ENCODE results near the gene MCM10. TPM values are rescaled to one million over a fixed set of nuclear protein-coding genes. Genes with fewer than 3 reads are reported as not detected.

The MCM10 gene
- polyA plus RNA-seq, 1 donor from 2014 or later, result 0.63 TPM

DNA sequence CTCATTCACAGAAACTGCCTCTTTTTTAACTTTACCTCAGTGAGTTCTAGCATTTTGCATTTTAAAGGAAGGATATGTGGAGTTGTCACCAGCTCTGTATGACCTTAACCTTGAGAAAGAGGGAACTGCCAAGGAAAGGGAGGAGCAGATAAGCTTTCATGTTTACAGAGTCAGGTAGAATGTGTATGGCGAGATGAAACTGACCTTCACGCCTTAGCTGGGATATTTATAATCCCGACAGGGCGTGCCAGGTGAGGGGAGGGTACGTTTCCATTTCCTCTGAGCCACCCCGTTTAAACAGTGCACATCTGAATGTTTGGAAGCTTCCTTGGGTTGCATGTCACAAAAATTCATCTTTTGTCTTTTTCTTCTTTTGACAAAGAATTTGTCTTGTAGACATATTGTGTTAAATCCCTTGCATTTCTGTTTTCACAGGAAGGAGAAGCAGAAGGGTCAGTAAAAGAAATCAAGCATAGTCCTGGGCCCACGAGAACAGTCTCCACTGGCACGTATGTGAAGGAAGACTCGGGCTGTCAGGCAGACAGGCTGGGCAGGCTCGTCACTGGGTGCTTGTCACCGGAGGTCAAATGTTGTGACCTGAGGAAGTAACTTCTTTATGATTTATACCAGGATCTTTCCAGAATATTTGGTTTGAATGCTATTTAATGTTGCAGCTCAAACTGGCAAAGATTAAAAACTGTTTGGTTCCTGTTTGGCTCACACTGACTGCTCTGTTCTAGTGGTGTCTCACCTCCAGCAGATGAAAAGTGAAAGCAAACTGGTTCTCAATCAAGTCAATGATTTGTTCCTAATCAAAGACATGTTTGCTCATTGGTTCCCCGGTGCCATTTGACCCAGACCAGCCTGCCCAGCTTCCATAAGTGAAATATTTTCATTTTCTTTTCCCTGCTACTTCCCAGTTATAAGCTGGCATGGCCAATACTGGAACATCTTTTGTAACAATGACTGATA is 45.2 kb upstream of the MCM10 start:
- Histone ChIP-seq H3K4me3 (ENCODE audit: low read length) (no peak overlapping the region), H3K9ac (ENCODE audit: low read length) (no peak overlapping the region), H2AFZ (ENCODE audit: low read depth, low read length) (no peak overlapping the region), H3K9me3 (ENCODE audit: low read length) (no peaks in the 10 kb centered on the region), H3K79me2 (replicated peaks; ENCODE audit: insufficient read depth, low read length) (no peaks in the 10 kb centered on the region), H3K4me2 (ENCODE audit: low read length) (no peak overlapping the region), H3K9me2 (ENCODE audit: insufficient read depth, low read length) (no peaks in the 10 kb centered on the region), H3K36me3 (ENCODE audit: insufficient read depth, low read length) (peaks cover 5% of the 10 kb centered on the region), H4K20me1 (ENCODE audit: insufficient read depth) (no peaks in the 10 kb centered on the region), H3F3A (ENCODE audit: insufficient read depth, low read length, poor library complexity, severe bottlenecking) (no peaks in the 10 kb centered on the region), H3K27ac (ENCODE audit: low read length) (no peak overlapping the region), H3K27me3 (ENCODE audit: insufficient read depth, low read depth, low read length) (no peaks in the 10 kb centered on the region)
- TF ChIP-seq, protein P1, sequence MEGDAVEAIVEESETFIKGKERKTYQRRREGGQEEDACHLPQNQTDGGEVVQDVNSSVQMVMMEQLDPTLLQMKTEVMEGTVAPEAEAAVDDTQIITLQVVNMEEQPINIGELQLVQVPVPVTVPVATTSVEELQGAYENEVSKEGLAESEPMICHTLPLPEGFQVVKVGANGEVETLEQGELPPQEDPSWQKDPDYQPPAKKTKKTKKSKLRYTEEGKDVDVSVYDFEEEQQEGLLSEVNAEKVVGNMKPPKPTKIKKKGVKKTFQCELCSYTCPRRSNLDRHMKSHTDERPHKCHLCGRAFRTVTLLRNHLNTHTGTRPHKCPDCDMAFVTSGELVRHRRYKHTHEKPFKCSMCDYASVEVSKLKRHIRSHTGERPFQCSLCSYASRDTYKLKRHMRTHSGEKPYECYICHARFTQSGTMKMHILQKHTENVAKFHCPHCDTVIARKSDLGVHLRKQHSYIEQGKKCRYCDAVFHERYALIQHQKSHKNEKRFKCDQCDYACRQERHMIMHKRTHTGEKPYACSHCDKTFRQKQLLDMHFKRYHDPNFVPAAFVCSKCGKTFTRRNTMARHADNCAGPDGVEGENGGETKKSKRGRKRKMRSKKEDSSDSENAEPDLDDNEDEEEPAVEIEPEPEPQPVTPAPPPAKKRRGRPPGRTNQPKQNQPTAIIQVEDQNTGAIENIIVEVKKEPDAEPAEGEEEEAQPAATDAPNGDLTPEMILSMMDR (IDR thresholded peaks at IDR 0.05; ENCODE audit: poor library complexity, severe bottlenecking), result no peak
- TF ChIP-seq MXI1 (conservative IDR thresholded peaks at IDR 0.05; ENCODE audit: poor library complexity, severe bottlenecking), result no peak

DNA sequence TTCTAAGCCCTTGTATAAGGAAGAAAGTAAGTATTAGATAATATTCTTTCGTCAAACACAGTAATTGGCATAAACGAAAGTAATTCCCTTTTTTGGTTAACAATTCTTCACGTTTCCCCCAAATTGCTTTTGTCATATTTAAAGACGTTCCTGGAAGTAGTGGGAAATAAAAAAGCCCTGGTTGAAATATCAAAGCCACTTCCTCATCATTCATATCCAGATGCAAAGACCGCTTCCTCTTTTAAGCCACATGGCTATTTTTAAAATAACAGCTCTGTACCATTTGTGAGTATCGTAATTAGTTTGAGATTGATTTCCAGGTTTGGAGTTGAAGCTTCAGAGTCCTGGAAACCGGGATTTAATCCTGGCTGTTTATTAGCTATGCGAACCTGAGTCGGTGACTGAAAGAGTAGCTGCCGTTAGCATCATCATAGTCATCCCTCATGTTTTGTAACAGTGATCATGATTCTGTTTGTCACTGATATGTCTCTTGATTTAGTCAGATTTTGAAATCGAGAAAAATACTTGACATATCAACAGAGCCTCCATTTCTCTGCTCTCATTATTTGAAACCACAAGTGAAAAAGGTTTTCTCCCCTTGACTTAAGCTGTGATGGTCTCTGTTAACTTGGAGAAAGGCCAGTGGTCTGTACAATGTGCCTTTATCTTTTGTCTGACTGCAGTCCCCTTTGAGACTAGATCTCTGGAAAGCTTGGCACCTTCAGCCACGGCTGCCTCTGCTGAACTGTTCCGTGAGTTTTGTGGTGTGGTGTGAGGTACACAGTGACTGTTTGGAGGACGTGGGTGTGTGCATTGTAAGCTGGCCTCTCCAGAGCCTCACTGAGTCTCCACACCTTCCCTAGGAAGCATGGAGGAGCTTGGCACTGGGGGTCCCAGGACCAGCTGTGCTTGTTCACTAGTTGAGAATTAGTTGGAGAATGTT is 43.2 kb upstream of the MCM10 start:
- no peaks in the 10 kb centered on the region for H3K9me3 ChIP-seq (ENCODE audit: low read length)
- no peak overlapping the region for H3K4me3 ChIP-seq (ENCODE audit: low read length)
- H3K79me2 ChIP-seq (replicated peaks; ENCODE audit: insufficient read depth, low read length), result no peaks in the 10 kb centered on the region
- H3K27ac ChIP-seq (ENCODE audit: low read length), result no peak overlapping the region
- no peak overlapping the region for H3K9ac ChIP-seq (ENCODE audit: low read length)
- H3K27me3 ChIP-seq (ENCODE audit: insufficient read depth, low read depth, low read length), result no peaks in the 10 kb centered on the region
- TF ChIP-seq POLR2AphosphoS5 (IDR thresholded peaks at IDR 0.05) (no peak), EP300 (conservative IDR thresholded peaks at IDR 0.05; ENCODE audit: poor library complexity, severe bottlenecking) (no peak), SMC3 (conservative IDR thresholded peaks at IDR 0.05; ENCODE audit: poor library complexity) (no peak), TAF1 (IDR thresholded peaks at IDR 0.05; ENCODE audit: low read depth) (no peak), MXI1 (conservative IDR thresholded peaks at IDR 0.05; ENCODE audit: poor library complexity, severe bottlenecking) (no peak), EZH2 (IDR thresholded peaks at IDR 0.05; ENCODE audit: borderline replicate concordance, insufficient read depth, low read length, poor library complexity, severe bottlenecking) (no peak), RAD21 (conservative IDR thresholded peaks at IDR 0.05) (no peak)
- TF ChIP-seq, protein P2, sequence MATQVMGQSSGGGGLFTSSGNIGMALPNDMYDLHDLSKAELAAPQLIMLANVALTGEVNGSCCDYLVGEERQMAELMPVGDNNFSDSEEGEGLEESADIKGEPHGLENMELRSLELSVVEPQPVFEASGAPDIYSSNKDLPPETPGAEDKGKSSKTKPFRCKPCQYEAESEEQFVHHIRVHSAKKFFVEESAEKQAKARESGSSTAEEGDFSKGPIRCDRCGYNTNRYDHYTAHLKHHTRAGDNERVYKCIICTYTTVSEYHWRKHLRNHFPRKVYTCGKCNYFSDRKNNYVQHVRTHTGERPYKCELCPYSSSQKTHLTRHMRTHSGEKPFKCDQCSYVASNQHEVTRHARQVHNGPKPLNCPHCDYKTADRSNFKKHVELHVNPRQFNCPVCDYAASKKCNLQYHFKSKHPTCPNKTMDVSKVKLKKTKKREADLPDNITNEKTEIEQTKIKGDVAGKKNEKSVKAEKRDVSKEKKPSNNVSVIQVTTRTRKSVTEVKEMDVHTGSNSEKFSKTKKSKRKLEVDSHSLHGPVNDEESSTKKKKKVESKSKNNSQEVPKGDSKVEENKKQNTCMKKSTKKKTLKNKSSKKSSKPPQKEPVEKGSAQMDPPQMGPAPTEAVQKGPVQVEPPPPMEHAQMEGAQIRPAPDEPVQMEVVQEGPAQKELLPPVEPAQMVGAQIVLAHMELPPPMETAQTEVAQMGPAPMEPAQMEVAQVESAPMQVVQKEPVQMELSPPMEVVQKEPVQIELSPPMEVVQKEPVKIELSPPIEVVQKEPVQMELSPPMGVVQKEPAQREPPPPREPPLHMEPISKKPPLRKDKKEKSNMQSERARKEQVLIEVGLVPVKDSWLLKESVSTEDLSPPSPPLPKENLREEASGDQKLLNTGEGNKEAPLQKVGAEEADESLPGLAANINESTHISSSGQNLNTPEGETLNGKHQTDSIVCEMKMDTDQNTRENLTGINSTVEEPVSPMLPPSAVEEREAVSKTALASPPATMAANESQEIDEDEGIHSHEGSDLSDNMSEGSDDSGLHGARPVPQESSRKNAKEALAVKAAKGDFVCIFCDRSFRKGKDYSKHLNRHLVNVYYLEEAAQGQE (IDR thresholded peaks at IDR 0.05; ENCODE audit: borderline replicate concordance), result no peak
- TF ChIP-seq, protein P1 (IDR thresholded peaks at IDR 0.05; ENCODE audit: poor library complexity, severe bottlenecking), result no peak
- no peaks in the 10 kb centered on the region for H4K20me1 ChIP-seq (ENCODE audit: insufficient read depth)
- no peak overlapping the region for H2AFZ ChIP-seq (ENCODE audit: low read depth, low read length)
- H3F3A ChIP-seq (ENCODE audit: insufficient read depth, low read length, poor library complexity, severe bottlenecking), result no peaks in the 10 kb centered on the region
- peaks cover 5% of the 10 kb centered on the region for H3K36me3 ChIP-seq (ENCODE audit: insufficient read depth, low read length)
- H3K9me2 ChIP-seq (ENCODE audit: insufficient read depth, low read length), result no peaks in the 10 kb centered on the region
- H3K4me2 ChIP-seq (ENCODE audit: low read length), result no peak overlapping the region

All from neural cell (in vitro differentiated cells).